ENCODE measurements around the gene SH3GLB2.

DNA sequence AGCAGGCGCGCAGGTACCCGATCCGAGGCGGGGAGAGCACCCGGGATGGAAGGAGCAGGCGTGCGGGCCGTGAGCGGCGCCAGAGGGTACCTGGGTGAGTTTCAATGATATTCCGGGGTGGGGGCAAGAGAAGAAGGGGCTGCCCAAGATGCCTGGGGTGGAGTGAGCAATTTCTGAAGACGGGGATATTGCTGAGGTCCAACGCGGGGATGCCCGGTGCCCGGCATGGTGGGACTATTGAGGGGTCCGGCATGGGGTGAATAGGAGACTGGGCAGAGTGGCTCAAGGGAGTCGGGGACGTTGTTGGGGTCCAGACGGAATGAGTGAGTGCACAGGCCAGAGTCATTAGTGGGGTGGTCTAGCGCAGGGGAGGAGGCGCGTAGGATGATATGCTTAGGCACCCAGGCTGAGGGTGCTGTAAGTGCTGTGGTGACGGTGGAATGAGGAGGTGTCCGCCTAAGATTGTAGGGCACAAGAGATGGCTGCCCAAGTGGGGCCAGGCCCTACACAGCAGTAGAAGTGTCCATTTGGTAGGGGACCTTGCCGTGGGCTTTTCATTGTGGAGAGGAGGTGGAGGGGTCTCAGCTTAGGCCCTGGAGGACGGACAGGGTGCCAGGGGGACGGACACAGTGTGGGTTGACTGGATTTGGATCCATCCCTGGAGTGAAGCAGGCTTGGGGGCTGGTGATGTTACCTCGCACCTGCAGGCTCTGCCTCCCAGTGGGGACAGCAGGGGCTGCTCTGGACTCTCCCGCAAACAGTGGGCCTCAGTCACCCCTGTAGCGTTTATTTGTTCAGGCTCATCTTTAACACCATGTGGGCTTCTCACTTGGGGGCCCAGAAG, 9.0 kb upstream of the SH3GLB2 start:
- TF ChIP-seq, protein P1, sequence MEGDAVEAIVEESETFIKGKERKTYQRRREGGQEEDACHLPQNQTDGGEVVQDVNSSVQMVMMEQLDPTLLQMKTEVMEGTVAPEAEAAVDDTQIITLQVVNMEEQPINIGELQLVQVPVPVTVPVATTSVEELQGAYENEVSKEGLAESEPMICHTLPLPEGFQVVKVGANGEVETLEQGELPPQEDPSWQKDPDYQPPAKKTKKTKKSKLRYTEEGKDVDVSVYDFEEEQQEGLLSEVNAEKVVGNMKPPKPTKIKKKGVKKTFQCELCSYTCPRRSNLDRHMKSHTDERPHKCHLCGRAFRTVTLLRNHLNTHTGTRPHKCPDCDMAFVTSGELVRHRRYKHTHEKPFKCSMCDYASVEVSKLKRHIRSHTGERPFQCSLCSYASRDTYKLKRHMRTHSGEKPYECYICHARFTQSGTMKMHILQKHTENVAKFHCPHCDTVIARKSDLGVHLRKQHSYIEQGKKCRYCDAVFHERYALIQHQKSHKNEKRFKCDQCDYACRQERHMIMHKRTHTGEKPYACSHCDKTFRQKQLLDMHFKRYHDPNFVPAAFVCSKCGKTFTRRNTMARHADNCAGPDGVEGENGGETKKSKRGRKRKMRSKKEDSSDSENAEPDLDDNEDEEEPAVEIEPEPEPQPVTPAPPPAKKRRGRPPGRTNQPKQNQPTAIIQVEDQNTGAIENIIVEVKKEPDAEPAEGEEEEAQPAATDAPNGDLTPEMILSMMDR (IDR thresholded peaks at IDR 0.05) = no peak
- TF ChIP-seq POLR2A (IDR thresholded peaks at IDR 0.05) = no peak
